ENCODE measurements around the gene NRG4.

DNA sequence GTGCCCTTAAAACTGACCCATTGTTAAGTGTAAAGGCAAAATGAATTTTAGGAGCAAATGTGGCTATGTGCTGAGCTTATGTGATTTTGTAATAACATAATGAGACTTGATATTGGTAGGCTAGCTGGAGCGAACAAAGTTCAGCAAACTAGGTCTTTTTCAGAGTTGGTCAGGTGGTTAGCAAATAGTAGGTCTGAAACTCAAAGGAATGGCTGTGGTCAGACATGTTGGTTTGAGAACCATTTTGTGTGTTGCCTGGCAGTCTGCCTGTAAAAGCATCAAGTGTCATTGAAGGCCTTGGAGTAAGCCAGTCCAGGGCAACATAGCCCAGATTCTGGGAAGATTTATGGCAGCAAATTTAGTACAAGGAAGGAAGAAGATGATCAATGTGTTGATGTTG, 92.1 kb downstream of the NRG4 start:
- TF ChIP-seq ZXDB (tag by site-specific recombination; IDR thresholded peaks at IDR 0.05) (no peak), ZNF175 (tag by site-specific recombination; IDR thresholded peaks at IDR 0.05) (no peak), OSR2 (tag by site-specific recombination; IDR thresholded peaks at IDR 0.05) (no peak)
- TF ChIP-seq, protein P1, sequence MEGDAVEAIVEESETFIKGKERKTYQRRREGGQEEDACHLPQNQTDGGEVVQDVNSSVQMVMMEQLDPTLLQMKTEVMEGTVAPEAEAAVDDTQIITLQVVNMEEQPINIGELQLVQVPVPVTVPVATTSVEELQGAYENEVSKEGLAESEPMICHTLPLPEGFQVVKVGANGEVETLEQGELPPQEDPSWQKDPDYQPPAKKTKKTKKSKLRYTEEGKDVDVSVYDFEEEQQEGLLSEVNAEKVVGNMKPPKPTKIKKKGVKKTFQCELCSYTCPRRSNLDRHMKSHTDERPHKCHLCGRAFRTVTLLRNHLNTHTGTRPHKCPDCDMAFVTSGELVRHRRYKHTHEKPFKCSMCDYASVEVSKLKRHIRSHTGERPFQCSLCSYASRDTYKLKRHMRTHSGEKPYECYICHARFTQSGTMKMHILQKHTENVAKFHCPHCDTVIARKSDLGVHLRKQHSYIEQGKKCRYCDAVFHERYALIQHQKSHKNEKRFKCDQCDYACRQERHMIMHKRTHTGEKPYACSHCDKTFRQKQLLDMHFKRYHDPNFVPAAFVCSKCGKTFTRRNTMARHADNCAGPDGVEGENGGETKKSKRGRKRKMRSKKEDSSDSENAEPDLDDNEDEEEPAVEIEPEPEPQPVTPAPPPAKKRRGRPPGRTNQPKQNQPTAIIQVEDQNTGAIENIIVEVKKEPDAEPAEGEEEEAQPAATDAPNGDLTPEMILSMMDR (tag by site-specific recombination; IDR thresholded peaks at IDR 0.05), result no peak
- TF ChIP-seq, protein P2, sequence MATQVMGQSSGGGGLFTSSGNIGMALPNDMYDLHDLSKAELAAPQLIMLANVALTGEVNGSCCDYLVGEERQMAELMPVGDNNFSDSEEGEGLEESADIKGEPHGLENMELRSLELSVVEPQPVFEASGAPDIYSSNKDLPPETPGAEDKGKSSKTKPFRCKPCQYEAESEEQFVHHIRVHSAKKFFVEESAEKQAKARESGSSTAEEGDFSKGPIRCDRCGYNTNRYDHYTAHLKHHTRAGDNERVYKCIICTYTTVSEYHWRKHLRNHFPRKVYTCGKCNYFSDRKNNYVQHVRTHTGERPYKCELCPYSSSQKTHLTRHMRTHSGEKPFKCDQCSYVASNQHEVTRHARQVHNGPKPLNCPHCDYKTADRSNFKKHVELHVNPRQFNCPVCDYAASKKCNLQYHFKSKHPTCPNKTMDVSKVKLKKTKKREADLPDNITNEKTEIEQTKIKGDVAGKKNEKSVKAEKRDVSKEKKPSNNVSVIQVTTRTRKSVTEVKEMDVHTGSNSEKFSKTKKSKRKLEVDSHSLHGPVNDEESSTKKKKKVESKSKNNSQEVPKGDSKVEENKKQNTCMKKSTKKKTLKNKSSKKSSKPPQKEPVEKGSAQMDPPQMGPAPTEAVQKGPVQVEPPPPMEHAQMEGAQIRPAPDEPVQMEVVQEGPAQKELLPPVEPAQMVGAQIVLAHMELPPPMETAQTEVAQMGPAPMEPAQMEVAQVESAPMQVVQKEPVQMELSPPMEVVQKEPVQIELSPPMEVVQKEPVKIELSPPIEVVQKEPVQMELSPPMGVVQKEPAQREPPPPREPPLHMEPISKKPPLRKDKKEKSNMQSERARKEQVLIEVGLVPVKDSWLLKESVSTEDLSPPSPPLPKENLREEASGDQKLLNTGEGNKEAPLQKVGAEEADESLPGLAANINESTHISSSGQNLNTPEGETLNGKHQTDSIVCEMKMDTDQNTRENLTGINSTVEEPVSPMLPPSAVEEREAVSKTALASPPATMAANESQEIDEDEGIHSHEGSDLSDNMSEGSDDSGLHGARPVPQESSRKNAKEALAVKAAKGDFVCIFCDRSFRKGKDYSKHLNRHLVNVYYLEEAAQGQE (tag by site-specific recombination; IDR thresholded peaks at IDR 0.05), result no peak
- TF ChIP-seq, protein P3, sequence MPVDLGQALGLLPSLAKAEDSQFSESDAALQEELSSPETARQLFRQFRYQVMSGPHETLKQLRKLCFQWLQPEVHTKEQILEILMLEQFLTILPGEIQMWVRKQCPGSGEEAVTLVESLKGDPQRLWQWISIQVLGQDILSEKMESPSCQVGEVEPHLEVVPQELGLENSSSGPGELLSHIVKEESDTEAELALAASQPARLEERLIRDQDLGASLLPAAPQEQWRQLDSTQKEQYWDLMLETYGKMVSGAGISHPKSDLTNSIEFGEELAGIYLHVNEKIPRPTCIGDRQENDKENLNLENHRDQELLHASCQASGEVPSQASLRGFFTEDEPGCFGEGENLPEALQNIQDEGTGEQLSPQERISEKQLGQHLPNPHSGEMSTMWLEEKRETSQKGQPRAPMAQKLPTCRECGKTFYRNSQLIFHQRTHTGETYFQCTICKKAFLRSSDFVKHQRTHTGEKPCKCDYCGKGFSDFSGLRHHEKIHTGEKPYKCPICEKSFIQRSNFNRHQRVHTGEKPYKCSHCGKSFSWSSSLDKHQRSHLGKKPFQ (tag by site-specific recombination; IDR thresholded peaks at IDR 0.05), result no peak
